ENCODE measurements around the gene YARS1. TPM values are rescaled to one million over a fixed set of nuclear protein-coding genes. Genes with fewer than 3 reads are reported as not detected.

The YARS1 gene
- total and polyA plus RNA-seq, 2 of the 13 experiments (the other 11 are each of a cell fraction or from before 2014, with no cell fraction given): 50.1 to 113 TPM

- TF ChIP-seq, protein P1, sequence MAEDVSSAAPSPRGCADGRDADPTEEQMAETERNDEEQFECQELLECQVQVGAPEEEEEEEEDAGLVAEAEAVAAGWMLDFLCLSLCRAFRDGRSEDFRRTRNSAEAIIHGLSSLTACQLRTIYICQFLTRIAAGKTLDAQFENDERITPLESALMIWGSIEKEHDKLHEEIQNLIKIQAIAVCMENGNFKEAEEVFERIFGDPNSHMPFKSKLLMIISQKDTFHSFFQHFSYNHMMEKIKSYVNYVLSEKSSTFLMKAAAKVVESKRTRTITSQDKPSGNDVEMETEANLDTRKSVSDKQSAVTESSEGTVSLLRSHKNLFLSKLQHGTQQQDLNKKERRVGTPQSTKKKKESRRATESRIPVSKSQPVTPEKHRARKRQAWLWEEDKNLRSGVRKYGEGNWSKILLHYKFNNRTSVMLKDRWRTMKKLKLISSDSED (CRISPR knock-in tag; IDR thresholded peaks at IDR 0.05): no peak
- TF ChIP-seq MEF2D (CRISPR knock-in tag; IDR thresholded peaks at IDR 0.05) (peak; percentile 65; the same call in 1 of the 2 replicates), RXRB (CRISPR knock-in tag; IDR thresholded peaks at IDR 0.05; ENCODE audit: borderline replicate concordance) (peak; percentile 67; the same call in 1 of the 2 replicates), ZSCAN29 (CRISPR knock-in tag; conservative IDR thresholded peaks at IDR 0.05) (no peak; the same call in 1 of the 2 replicates), KDM4B (CRISPR knock-in tag; IDR thresholded peaks at IDR 0.05) (no peak), HOXA5 (CRISPR knock-in tag; IDR thresholded peaks at IDR 0.05) (no peak), RFXAP (CRISPR knock-in tag; IDR thresholded peaks at IDR 0.05; ENCODE audit: borderline replicate concordance) (0 out of 2 replicates have a peak, but pooled peaks have one; percentile 30), HMGA1 (CRISPR knock-in tag; conservative IDR thresholded peaks at IDR 0.05) (no peak), TARDBP (CRISPR knock-in tag; IDR thresholded peaks at IDR 0.05) (peak; percentile 72; the same call in 1 of the 2 replicates), ZNF530 (CRISPR knock-in tag; IDR thresholded peaks at IDR 0.05; ENCODE audit: low read depth) (no peak), DRAP1 (CRISPR knock-in tag; IDR thresholded peaks at IDR 0.05) (no peak), ZNF839 (CRISPR knock-in tag; IDR thresholded peaks at IDR 0.05; ENCODE audit: borderline replicate concordance) (no peak), SRSF4 (IDR thresholded peaks at IDR 0.05; ENCODE audit: low read depth, low read length, poor library complexity, severe bottlenecking) (no peak)
- TF ChIP-seq, protein P2, sequence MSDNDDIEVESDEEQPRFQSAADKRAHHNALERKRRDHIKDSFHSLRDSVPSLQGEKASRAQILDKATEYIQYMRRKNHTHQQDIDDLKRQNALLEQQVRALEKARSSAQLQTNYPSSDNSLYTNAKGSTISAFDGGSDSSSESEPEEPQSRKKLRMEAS (IDR thresholded peaks at IDR 0.05): peak; percentile 78
- TF ChIP-seq, protein P3, sequence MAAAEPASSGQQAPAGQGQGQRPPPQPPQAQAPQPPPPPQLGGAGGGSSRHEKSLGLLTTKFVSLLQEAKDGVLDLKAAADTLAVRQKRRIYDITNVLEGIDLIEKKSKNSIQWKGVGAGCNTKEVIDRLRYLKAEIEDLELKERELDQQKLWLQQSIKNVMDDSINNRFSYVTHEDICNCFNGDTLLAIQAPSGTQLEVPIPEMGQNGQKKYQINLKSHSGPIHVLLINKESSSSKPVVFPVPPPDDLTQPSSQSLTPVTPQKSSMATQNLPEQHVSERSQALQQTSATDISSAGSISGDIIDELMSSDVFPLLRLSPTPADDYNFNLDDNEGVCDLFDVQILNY (CRISPR knock-in tag; conservative IDR thresholded peaks at IDR 0.05): no peak
- TF ChIP-seq, protein P4, sequence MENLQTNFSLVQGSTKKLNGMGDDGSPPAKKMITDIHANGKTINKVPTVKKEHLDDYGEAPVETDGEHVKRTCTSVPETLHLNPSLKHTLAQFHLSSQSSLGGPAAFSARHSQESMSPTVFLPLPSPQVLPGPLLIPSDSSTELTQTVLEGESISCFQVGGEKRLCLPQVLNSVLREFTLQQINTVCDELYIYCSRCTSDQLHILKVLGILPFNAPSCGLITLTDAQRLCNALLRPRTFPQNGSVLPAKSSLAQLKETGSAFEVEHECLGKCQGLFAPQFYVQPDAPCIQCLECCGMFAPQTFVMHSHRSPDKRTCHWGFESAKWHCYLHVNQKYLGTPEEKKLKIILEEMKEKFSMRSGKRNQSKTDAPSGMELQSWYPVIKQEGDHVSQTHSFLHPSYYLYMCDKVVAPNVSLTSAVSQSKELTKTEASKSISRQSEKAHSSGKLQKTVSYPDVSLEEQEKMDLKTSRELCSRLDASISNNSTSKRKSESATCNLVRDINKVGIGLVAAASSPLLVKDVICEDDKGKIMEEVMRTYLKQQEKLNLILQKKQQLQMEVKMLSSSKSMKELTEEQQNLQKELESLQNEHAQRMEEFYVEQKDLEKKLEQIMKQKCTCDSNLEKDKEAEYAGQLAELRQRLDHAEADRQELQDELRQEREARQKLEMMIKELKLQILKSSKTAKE (CRISPR knock-in tag; IDR thresholded peaks at IDR 0.05; ENCODE audit: borderline replicate concordance): peak; percentile 66; the same call in 1 of the 2 replicates
- TF ChIP-seq, protein P5, sequence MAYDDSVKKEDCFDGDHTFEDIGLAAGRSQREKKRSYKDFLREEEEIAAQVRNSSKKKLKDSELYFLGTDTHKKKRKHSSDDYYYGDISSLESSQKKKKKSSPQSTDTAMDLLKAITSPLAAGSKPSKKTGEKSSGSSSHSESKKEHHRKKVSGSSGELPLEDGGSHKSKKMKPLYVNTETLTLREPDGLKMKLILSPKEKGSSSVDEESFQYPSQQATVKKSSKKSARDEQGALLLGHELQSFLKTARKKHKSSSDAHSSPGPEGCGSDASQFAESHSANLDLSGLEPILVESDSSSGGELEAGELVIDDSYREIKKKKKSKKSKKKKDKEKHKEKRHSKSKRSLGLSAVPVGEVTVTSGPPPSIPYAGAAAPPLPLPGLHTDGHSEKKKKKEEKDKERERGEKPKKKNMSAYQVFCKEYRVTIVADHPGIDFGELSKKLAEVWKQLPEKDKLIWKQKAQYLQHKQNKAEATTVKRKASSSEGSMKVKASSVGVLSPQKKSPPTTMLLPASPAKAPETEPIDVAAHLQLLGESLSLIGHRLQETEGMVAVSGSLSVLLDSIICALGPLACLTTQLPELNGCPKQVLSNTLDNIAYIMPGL (CRISPR knock-in tag; IDR thresholded peaks at IDR 0.05; ENCODE audit: borderline replicate concordance in 1 of 2, low read depth in 1 of 2): peak in 1 of 2 experiments; percentile 37; a peak in 1 of 4 replicates
These were observed 57.0 kb downstream of the YARS1 start (continued) for GRCh38 chr1:32759997-32760623.

All from HepG2 (cell line).